GM20000 (cell line): ENCODE measurements around the gene PNLDC1.

ENCODE experiments used
- DNase-seq: peaks from one replicate; pipeline ENCODE4 v3.0.0; 2012; ENCODE audit warnings: low spot score
- TF ChIP-seq, protein P1 (sequence below): IDR thresholded peaks from 2 replicates; pipeline ENCODE4 v1.5.1; 2012; ENCODE audit warnings: mild to moderate bottlenecking, control low read depth; ENCODE audit errors: extremely low read depth, missing control alignments

PNLDC1 gene, protein sequence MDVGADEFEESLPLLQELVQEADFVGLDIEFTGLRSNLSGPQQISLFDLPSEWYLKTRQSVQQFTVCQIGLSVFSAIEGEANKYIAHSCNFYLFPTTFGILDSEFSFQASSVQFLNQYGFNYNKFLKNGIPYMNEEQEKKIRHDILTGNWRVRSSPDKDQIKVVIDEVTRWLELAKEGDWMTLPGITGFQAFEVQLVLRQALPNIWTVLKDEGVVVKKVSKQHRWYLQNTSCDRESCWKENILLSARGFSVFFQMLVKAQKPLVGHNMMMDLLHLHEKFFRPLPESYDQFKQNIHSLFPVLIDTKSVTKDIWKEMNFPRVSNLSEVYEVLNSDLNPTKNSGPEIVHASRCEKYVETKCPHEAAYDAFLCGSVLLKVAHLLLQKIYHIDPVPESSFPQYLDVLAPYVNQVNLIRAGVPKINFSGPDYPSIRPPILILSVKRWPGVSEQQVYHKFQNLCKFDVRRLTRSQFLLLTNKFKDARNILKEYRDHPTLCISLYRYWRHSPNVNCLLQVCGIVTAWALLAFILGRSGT

DNA sequence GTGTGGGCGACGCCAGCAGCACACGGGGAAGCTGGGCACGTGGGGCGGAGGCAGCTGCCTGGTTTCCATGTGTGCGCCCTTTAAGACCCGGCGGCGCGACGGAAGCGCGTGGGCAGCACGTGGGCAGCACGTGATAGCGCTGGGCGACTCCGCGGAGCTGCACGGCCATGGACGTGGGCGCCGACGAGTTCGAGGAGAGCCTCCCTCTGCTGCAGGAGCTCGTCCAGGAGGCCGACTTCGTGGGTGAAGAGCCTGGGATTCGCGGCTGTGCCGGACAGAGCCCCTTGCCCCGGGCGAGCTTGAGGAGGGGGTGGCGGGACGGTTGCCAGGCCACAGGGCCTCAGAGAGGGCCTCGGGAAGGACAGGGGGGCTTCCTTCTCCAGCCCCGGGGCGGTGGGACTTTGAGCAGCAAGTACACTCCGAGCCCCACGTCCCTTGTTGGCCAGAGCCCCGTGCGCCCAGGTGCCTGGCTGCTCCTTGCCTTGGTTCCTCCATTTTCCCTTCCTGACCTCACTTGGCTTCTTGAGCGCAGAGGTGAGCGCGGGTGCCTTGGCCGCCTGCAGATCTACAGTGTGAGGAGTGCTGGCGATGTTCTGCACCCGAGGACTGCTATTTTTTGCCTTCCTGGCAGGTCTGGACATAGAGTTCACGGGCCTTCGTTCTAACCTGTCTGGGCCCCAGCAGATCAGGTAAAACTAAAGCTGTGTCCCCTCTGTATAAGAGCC is at the start of gene PNLDC1:
TSS of gene PNLDC1 (plus strand) at position 136 of the 725 bp plus-strand sequence. CDS start at position 168, 32 bp downstream.
- DNase-seq: no peak
- TF ChIP-seq, protein P1, sequence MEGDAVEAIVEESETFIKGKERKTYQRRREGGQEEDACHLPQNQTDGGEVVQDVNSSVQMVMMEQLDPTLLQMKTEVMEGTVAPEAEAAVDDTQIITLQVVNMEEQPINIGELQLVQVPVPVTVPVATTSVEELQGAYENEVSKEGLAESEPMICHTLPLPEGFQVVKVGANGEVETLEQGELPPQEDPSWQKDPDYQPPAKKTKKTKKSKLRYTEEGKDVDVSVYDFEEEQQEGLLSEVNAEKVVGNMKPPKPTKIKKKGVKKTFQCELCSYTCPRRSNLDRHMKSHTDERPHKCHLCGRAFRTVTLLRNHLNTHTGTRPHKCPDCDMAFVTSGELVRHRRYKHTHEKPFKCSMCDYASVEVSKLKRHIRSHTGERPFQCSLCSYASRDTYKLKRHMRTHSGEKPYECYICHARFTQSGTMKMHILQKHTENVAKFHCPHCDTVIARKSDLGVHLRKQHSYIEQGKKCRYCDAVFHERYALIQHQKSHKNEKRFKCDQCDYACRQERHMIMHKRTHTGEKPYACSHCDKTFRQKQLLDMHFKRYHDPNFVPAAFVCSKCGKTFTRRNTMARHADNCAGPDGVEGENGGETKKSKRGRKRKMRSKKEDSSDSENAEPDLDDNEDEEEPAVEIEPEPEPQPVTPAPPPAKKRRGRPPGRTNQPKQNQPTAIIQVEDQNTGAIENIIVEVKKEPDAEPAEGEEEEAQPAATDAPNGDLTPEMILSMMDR: no peak

DNA sequence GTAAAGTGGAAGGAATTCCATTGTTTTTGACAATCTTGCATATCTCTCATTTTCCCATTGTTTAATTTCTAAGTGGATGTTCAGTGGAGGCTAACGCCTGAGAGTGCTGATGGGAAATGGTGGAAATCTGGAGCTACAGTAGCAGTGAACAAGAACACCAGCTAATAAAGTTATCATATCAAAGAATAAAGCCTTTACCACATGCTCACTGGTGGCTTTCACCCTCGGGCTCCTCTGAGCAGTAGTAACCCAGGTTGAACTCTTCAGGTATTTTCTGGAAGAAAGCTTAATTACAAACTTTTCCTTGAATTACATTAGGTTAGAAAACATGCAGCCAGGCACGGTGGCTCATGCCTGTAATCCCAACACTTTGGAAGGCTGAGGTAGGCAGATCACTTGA is 48.6 kb upstream of the PNLDC1 start:
- TF ChIP-seq, protein P1: no peak
- DNase-seq: no peak

DNA sequence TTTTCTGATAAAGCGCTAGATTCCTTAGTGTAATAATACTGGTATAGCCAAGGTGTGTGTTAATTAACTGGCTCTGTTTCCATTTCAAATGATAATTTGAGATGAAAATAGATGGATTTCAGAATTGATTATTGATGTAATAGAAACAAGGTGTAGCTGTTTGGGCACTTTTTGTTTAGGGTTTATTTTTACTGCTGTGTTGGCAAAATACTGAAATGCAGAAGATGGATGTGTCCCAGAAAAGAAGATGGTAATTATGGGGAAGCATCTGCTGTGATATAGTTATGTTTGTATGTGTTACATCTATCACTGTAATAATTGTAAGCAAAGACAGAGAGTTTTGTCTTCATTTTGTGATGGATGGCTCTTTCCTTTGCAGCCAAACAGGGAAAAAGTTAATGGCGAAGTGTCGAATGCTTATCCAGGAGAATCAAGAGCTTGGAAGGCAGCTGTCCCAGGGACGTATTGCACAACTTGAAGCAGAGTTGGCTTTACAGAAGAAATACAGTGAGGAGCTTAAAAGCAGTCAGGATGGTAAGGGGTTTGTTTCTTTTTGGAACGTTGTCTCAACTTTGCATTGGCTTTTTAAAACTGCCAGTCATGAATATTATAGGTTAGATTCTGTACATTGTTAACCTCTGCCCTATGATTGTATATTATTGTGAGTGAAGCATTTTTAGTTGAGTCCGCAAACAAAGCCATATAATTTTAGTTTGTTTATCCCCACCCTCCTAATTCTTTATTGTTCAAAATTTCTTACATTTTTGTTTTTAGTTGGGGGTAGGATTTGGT is 46.8 kb upstream of the PNLDC1 start:
- DNase-seq: no peak
- TF ChIP-seq, protein P1: no peak

DNA sequence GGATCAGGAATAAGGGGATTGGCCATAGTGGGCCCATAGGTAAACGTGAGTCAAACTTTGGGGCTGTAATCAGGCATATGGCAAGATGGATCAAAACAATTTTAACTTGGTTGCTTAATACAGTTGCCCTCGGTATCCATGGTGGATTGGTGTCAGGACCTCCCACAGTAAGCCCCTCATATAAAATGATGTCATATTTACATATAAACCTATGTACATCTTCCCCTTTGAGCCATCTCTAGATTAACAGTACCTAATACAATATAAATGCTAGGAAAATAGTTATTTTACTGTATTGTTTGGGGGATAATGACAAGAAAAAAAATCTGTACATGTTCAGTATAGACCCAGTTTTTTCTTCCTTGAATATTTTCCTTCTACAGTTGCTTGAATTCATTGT is 45.7 kb upstream of the PNLDC1 start:
- no peak for DNase-seq
- TF ChIP-seq, protein P1: no peak

DNA sequence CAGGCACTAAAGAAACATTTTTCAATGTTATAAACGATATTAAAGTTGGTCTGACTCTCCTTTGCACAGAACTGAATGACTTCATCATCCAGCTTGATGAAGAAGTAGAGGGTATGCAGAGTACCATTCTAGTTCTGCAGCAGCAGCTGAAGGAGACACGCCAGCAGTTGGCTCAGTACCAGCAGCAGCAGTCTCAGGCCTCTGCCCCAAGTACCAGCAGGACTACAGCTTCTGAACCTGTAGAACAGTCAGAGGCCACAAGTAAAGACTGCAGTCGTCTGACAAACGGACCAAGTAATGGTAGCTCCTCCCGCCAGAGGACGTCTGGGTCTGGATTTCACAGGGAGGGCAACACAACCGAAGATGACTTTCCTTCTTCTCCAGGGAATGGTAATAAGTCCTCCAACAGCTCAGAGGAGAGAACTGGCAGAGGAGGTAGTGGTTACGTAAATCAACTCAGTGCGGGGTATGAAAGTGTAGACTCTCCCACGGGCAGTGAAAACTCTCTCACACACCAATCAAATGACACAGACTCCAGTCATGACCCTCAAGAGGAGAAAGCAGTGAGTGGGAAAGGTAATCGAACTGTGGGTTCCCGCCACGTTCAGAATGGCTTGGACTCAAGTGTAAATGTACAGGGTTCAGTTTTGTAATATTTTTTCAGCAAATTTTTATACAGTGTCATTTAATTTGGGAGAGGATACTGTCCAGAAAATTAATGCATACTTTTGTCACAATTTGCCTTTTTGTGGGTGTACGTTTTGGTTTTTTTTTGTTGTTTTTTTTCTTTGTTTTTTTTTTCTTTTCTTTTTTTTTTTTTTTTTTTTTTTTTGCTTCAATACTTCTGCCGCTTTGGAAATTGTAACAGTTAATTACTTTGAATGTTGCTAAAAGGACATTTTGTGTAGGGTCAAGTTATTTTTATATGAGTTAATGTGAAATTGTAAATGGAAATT is 44.8 kb upstream of the PNLDC1 start:
- no peak for DNase-seq
- TF ChIP-seq, protein P1: no peak

DNA sequence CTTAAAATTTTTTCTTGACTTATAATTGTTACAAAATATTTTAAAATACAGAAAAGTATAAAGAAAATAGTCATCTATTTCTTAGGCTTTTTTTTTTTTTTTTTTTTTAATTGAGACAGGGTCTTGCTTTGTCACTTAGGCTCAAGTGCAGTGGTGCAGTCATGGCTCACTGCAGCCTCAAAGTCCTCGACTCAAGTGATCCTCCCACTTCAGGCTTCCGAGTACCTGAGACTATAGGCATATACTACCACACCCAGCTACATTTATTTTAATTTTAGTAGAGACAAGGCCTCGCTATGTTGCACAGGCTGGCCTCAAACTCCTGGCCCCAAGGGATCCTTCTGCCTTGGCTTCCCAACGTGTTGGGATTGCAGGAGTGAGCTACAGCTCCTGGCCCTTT is 43.6 kb upstream of the PNLDC1 start:
- TF ChIP-seq, protein P1: no peak
- DNase-seq: no peak
